HG03103 (cell line): Measurements from ENCODE around the gene CMTM1.
"Not testable (repeated sequence)": the region's sequence is repeated elsewhere in the genome, so short reads cannot be mapped to it uniquely, and the experiment has no call there.

ENCODE experiments used
- ATAC-seq: cut with Tn5 transposase; IDR thresholded peaks from one replicate; pipeline ENCODE4 v1.9.1; 2021; ENCODE audit warnings: low read depth; ENCODE audit not compliant: unreplicated experiment

Gene CMTM1

GRCh38 chr16:66561381-66562080, 4.7 kb upstream of the CMTM1 start:
- no peak for ATAC-seq

- ATAC-seq = no peak
Measured at GRCh38 chr16:66562409-66562808, 3.8 kb upstream of the CMTM1 start.

DNA sequence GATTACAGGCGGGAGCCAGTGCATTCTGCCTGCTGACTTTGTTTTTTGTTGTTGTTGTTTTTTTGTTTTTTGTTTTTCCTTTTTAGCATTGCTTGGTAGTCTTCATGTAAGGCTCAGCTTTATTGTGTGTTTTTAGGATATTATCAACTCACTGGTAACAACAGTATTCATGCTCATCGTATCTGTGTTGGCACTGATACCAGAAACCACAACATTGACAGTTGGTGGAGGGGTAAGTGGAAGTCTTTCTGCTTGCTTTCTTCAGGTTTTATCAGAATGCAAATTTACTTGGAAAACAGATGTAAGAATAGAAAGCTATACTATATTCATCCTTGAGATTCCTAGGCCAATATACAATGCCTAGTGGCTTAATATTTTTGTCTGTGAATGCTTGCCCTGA, 3.3 kb upstream of the CMTM1 start:
- ATAC-seq = no peak

DNA sequence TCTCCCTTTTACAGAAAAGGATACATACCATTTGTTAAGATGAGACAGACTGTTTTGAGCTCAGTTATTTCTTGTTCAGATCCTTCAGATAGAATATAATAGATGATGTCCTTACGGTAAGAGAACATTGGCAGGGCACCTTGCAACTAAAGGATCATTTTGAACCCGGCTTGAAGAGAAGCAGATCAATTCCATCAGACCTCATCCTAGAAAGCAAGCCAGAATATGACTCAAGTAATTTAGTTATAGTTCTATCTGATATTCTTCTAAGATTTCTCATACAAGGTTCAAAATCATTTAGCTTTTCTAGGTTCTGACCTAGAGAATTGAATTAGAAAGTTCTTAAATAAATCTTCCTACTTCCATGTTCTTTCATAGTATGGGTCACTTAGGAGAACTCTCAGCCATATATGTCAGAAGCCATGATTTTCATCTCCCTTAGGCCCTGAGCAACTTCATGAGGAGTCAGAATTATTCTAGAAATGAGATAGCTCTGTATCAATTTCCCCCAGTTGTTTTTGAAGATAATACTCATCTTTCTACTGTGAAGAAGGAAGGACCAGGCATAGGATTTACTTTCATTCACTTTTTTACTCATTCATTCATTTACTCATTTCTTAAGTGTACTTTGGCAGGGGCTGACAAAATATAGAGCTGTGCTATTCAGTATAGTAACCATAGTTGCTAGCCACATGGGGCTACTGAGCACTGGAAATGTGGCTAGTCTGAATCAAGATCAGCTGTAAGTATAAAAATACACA, 2.5 kb upstream of the CMTM1 start:
- ATAC-seq = no peak

- not testable (repeated sequence) for ATAC-seq
Measured at GRCh38 chr16:66567270-66567669, 1.0 kb downstream of the CMTM1 start.

DNA sequence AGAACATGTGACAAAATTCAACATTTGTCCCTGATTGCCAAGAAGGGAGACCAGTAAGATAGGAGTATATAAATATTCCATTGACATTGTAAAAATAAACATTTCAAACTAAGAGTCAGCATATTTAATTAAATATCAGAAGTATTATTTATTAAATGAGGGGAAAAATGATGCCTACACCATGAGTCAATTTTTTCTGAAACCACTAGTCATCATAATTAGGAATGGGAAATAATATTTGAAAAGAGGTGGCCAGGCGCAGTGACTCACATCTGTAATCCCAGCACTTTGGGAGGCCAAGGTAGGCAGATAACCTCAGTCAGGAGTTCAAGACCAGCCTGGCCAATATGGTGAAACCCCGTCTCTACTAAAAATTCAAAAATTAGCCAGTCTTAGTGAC, 2.1 kb downstream of the CMTM1 start:
- no peak for ATAC-seq

GRCh38 chr16:66569131-66569530, 2.9 kb downstream of the CMTM1 start:
- no peak for ATAC-seq

DNA sequence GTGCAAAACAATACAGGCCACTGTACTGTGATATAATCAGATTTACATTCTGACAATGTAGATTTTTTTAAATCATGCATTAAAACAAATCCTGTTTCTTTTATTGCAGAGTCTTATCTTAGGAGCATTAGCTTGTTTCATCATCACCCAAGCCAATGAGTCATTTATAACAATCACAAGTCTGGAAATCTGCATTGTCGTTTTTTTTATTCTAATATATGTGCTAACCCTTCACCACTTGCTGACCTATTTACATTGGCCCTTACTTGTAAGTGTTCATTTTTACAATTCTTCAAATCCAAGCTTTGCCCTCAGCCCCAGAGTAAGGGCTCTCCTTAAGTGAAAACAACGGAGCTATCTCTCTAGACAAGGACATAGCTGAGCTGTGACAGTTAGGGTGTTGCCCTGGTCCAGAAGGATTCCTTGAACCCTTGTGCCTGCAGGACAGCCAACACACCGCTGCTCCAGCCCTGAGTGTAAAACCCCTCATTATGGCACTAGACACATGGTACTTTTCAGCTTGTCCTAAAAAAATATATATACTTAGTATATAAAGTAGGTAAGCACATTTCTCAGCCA, 3.7 kb downstream of the CMTM1 start:
- ATAC-seq = no peak

DNA sequence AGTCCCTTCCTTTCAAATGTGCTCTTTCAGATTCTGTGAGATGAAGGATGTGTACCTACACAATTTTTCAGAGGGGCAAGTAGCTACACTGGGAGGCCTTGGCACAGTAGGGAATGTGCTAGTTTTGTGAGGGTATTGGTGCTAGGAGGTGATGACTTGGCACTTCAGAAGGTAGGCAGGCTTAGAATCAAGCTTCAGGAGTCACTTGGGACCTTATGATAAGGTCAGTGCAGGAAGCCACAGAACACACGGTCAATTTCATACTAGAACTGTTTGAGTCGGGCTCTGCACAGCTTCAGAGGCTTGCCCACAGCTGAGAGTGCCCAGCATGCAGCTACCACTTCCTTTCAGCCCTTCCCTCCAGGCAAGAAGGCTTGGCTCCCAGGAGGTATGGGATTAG, 6.1 kb downstream of the CMTM1 start:
- no peak for ATAC-seq

DNA sequence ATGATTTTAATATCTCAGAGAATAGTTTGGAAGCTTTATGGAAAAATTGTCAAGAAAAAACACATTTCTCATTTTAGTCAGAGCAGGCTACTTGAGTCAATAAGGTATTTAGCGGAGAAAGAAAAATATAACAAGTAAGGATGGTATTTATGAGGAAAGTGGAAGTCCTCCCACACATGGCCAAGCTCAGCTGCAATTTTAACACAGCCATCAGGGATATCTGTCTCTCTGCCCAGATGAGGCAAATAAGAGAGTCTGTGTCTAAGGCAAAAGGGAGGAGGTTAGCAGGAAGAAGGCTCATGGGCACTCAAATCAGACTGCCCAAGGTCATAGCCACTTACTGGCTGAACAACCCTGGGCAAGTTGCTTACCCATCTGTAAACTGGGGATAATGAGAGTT, 7.8 kb downstream of the CMTM1 start:
- no peak for ATAC-seq

GRCh38 chr16:66574531-66574930, 8.3 kb downstream of the CMTM1 start:
- ATAC-seq = no peak

DNA sequence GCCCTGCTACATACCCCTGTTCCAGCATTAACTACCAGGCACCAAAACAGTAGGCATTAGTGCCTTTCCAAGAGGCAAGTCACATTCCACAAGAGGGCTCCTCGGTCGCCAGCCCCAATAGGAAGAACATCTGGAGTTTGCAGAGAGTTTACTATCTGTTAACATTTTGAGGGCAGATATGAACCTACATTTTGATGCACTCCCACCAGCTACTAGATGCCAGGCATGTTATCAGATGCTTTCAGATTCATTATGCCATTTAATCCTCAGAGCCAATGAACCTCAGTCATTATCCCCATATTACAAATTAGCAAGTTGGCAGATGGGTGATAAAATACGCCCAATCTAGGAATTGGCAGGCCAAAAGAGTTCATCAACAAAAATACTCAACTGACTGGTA, 8.8 kb downstream of the CMTM1 start:
- no peak for ATAC-seq

GRCh38 chr16:66576296-66576695, 10.1 kb downstream of the CMTM1 start:
- no peak for ATAC-seq

DNA sequence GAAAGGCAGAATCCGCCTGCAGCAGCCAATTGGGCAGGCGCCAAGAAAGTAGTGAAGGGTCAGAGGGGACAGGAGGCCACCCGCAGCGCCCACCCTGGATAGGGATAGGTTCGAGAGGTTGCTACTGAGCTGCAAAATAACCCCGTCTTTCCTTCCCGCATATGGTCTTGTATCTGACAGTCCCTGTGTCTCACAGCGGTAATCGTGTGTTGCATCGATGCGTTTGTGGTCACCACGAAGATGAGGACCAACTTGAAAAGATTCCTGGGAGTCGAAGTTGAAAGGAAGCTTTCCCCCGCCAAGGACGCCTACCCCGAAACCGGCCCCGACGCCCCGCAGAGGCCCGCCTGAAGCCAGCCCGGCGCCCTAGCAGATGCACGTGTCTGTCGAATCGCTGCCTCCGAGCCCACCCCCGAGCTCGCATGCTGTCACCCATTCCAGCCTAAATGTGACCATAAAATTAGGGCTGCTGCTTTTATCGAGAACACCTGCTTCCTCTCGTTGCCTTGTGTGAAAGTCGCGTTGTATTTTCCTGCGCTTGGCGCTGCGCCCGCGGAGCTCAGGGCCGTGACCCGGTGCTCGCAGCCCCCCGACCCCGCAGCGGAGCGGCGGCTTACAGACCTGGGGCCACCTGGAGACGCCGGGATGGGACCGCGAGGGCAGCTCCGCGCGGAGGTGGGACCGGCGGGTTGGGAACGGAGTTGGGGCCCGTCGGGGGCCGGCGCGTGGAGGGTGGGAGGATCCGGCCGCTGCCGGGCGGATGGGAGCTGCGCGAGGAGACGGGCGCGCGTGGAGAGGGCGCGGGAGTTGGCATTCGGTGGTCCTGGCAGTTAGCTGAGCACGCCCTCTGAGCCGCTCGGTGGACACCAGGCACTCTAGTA, 12.7 kb downstream of the CMTM1 start, which contains the start of gene CMTM2:
Gene CMTM2 (plus strand): TSS at position 813 of the 881 bp plus-strand sequence. CDS start 145 bp downstream, outside the sequence.
- no peak for ATAC-seq

GRCh38 chr16:66580605-66581209, 14.5 kb downstream of the CMTM1 start:
- ATAC-seq = no peak

DNA sequence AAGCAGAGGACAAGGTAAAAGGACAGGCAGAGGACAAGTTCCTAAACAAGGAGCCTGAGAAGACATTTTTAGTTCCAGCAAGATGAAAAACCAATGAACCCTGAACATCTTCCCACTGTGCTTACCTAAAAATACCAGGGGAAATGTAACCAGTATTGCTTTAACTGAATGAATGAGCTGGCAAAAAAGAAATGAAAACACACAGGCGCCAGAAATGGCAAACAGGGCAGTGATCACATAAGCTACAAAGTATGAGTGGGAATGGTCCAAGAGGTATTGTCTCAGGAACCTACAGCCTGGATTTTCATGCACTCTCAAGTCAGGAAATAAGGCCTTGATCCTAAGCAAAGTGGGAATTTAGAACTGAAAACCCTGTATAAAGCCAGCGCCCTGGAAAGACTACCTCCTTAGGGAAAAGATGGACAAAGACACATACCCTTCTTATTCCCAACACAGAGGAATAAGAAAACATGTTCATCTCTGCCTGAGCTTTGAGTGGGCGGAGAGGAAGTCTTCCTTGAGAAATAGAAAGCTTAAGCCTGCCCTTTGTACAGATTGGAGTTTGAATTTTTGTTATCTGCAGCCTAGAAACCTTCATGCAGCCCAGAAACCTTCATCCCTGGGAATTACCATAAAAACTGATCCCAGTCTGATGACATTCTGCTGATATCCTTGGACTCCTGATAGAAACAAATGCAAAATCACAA, 15.2 kb downstream of the CMTM1 start:
- ATAC-seq = no peak

DNA sequence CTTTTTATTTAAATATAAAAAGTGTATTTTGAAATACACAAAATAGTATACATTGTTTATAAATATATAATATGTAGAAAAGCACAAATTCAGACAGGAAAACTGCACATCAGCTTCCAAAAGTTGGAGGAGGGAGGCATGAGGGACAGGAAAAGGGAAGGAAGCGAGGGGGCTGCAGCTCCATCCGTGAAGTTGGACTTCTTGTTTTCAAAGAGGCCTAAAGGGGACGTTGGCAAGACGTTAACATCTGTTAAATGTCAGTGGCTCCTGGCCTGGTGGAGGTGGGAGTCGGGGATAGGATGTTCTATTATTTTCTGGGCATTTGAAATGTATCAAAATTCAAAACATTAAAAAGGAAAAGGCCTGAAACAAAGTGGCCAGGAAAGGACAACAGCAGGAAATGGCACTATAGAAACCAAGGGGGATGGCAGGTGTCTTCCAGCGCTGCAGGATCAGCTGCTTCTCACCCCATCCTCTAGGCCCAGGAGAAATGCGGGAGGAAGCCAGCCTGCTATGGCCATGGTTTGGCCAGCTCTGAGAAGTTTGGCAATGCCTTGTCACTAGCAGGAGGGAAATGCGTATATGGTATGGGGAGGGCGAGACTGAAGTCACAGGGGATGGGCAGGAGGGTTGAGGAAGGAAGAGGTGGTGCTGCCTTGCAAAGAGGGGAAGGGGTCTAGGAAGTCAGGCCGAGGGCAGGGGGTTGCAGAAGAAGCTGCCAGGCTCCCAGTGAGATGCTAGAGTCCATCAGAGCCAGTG, 19.4 kb downstream of the CMTM1 start:
- no peak for ATAC-seq

DNA sequence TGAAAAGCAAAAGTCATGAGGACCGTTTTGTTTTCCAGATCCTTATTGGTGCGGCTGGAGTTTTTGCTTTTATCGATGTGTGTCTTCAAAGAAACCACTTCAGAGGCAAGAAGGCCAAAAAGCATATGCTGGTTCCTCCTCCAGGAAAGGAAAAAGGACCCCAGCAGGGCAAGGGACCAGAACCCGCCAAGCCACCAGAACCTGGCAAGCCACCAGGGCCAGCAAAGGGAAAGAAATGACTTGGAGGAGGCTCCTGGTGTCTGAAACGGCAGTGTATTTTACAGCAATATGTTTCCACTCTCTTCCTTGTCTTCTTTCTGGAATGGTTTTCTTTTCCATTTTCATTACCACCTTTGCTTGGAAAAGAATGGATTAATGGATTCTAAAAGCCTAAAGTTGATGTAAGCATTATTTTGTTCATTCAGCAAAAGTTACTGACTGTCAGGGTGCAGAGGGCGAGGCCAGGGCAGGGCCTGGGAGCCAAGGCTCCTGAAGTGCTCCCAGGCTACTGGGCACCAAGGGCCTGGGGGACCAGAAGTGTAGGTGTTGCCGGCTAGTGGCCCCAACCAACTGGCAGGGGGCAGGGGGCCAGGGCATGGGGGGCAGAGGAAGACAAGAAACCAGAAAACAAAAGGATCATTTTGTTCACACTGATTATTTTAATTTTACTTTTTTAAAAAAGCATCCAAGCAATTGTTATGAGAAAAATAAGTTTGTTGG, 21.8 kb downstream of the CMTM1 start:
- no peak for ATAC-seq
